ENCODE results near the gene RBL2. TPM values are rescaled to one million over a fixed set of nuclear protein-coding genes. Genes with fewer than 3 reads are reported as not detected.
"Not testable (repeated sequence)": the region's sequence is repeated elsewhere in the genome, so short reads cannot be mapped to it uniquely, and the experiment has no call there.

RBL2 gene
- total and polyA plus RNA-seq, 7 donors = 25.0 to 113 (median 74.9) TPM

DNA sequence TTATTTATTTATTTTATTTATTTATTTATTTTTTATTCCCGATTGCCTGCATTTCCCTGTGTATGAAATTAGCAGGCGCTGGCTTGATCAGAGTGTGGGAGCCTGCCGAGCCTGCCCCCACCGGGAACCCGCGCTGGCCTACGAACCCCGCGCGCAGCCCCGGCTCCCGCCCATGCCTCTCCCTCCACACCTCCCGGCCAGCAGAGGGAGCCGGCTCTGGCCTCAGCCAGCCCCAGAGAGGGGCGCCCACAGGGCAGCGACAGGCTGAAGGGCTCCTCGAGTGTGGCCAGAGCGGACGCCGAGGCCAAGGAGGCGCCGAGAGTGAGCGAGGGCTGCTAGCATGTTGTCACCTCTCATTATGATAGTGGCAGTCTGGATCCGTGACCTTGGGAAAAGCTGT is 13.0 kb upstream of the RBL2 start:
- H3K27ac ChIP-seq = no peak overlapping the region
- H3K9me3 ChIP-seq = peaks cover 0 to 4% (median 0%) of the 10 kb centered on the region in 4 donors
- 96 to 98% methylated on average over 24 of the region's 24 CpGs for WGBS, 2 donors
- TF ChIP-seq EP300 (IDR thresholded peaks at IDR 0.05) = no peak
- no peak for TF ChIP-seq POLR2A (IDR thresholded peaks at IDR 0.05)
- TF ChIP-seq POLR2AphosphoS5 (IDR thresholded peaks at IDR 0.05) = no peak
- TF ChIP-seq, protein P1, sequence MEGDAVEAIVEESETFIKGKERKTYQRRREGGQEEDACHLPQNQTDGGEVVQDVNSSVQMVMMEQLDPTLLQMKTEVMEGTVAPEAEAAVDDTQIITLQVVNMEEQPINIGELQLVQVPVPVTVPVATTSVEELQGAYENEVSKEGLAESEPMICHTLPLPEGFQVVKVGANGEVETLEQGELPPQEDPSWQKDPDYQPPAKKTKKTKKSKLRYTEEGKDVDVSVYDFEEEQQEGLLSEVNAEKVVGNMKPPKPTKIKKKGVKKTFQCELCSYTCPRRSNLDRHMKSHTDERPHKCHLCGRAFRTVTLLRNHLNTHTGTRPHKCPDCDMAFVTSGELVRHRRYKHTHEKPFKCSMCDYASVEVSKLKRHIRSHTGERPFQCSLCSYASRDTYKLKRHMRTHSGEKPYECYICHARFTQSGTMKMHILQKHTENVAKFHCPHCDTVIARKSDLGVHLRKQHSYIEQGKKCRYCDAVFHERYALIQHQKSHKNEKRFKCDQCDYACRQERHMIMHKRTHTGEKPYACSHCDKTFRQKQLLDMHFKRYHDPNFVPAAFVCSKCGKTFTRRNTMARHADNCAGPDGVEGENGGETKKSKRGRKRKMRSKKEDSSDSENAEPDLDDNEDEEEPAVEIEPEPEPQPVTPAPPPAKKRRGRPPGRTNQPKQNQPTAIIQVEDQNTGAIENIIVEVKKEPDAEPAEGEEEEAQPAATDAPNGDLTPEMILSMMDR (IDR thresholded peaks at IDR 0.05) = no peak
- no peaks in the 10 kb centered on the region for H3K36me3 ChIP-seq
- no peaks in the 10 kb centered on the region for H3K27me3 ChIP-seq
- no peak for DNase-seq
- no peaks in the 10 kb centered on the region for H3K4me1 ChIP-seq
- intact Hi-C loops (cut with DNase I) = no loop called here
- H3K4me3 ChIP-seq = no peak overlapping the region

DNA sequence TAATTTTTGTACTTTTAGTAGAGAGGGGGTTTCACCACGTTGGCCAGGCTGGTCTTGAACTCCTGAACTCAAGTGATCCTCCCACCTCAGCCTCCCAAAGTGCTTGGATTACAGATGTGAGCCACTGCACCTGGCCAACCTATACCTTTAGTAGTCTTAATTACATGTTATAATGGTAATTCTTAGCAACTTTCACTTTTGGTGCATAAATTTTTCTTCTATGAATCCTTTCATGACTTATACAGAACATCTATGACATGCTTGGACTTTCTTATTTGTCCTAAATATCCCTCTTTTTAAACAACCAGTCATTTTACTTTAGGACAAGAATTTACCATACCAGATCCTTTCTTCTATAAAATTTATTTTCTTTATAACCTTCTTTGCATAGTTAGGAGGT is 10.3 kb upstream of the RBL2 start:
- intact Hi-C loops (cut with DNase I); DNase-seq; H3K4me3 ChIP-seq; H3K27ac ChIP-seq; H3K9me3 ChIP-seq; H3K36me3 ChIP-seq; H3K4me1 ChIP-seq; H3K27me3 ChIP-seq: not testable (repeated sequence)
- 91 to 95% methylated on average over 1 of the region's 1 CpG for WGBS, 2 donors

DNA sequence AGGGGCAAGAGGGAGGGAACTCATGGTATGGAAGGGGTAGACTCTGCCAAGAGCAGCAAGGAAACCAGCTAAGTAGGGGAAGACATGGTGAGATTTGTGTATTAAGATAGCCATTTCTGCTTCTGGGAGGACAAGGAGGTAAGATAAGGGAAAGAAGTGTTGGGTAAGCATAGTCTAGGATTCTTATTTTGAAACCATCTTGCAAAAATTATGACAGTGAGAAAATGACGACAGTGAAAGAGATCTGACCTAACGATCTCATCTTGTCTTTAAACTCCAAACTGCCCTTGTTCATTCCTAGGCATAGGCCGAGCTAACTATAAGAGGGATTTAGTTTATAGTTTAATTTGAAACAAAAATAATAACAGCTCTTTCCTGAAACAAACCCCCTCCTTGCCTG is 5.6 kb upstream of the RBL2 start:
- no peak for DNase-seq
- no peak for TF ChIP-seq POLR2A (IDR thresholded peaks at IDR 0.05)
- TF ChIP-seq EP300 (IDR thresholded peaks at IDR 0.05) = no peak
- no peak for TF ChIP-seq POLR2AphosphoS5 (IDR thresholded peaks at IDR 0.05)
- TF ChIP-seq, protein P1 (IDR thresholded peaks at IDR 0.05) = no peak
- peaks cover 0 to under 1% (median 0%) of the 10 kb centered on the region in 4 donors for H3K4me1 ChIP-seq
- H3K36me3 ChIP-seq = no peaks in the 10 kb centered on the region
- 57 to 85% methylated on average over 3 of the region's 3 CpGs for WGBS, 2 donors
- intact Hi-C loops (cut with DNase I) = no loop called here
- no peak overlapping the region for H3K4me3 ChIP-seq
- H3K9me3 ChIP-seq = peaks cover 0 to 3% (median 0%) of the 10 kb centered on the region in 4 donors
- H3K27me3 ChIP-seq = no peaks in the 10 kb centered on the region
- no peak overlapping the region for H3K27ac ChIP-seq

DNA sequence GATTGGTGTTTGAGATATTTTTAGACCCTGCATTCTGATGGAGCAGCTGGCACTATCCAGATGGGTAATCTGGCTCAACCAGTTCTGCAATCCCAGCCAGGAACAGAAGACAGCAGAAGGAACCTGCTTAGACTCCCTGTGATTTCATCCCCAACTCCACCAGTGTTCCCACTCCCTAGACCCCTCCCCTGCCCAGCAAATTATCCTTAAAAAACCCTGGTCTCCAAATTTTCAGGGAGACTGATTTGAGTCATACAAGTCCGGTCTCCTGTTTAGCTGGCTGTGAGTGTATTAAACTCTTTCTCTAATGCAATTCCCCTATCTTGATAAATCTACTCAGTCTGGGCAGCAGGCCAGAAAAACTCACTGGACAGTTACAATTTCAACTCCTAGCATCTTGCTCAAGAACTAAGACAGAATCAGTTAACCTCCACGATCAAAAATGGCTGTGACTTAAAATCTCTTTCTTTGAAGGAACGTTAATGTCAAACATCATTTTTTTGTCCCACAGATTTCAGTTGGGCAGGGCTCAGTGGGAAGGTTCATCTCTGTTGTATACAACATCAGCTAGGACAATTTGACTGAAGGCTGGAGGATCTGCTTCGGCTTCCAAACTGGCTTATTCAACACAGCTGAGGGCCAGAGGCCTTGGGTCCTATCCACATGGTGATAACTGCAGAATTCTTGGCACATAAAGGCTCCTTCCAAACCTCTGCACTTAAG is 4.9 kb upstream of the RBL2 start:
- 66 to 82% methylated on average over 4 of the region's 4 CpGs for WGBS, 2 donors
- DNase-seq = no peak
- intact Hi-C loops (cut with DNase I) = no loop called here
- Histone ChIP-seq H3K27me3 (no peaks in the 10 kb centered on the region), H3K4me1 (peaks cover 0 to 5% (median 0%) of the 10 kb centered on the region in 4 donors), H3K36me3 (no peaks in the 10 kb centered on the region), H3K4me3 (no peak overlapping the region), H3K9me3 (no peaks in the 10 kb centered on the region), H3K27ac (no peak overlapping the region)
- no peak for TF ChIP-seq POLR2A (IDR thresholded peaks at IDR 0.05)

DNA sequence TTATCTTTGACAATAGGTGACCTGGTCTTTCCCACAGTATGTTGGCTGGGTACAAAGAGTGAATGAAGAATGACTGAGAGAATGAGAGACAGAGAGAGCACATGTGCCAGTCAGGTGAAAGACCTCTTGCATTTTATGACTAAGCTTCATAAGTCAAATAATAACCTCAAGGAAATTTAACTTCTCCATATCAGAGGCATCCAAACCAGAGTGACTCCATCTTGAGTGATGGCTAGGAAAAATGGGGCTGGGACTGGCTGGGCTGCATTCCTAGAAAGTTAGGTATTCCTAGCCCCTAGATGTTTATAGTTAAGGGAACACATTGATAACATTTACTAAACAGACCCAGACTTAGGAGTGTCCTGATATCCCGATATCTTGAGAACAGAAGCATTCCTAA is 3.9 kb upstream of the RBL2 start:
- no peak overlapping the region for H3K27ac ChIP-seq
- H3K36me3 ChIP-seq = no peaks in the 10 kb centered on the region
- no peak overlapping the region for H3K4me3 ChIP-seq
- TF ChIP-seq POLR2A (IDR thresholded peaks at IDR 0.05) (no peak), POLR2AphosphoS5 (IDR thresholded peaks at IDR 0.05) (no peak), EP300 (IDR thresholded peaks at IDR 0.05) (no peak)
- TF ChIP-seq, protein P1 (IDR thresholded peaks at IDR 0.05) = no peak
- no peaks in the 10 kb centered on the region for H3K9me3 ChIP-seq
- intact Hi-C loops (cut with DNase I) = loop anchor here (5.0 to 10.0 kb wide), 2 partner anchors 296 to 378 kb away; partner anchors contain the start of genes CHD9 and CHD9NB
- no peak for DNase-seq
- 85 to 89% methylated on average over 1 of the region's 1 CpG for WGBS, 2 donors
- no peaks in the 10 kb centered on the region for H3K27me3 ChIP-seq
- peaks cover 0 to 5% (median 0%) of the 10 kb centered on the region in 4 donors for H3K4me1 ChIP-seq

Measured in sigmoid colon (tissue), 7 donors.